GM23338 (cell line): ENCODE measurements around the gene FAM50A. TPM values are rescaled to one million over a fixed set of nuclear protein-coding genes. Genes with fewer than 3 reads are reported as not detected.

ENCODE experiments used
- ATAC-seq: fragments of 200-7000 bp; cut with Tn5 transposase; 3 replicates; pipeline ENCODE4 v1.9.1; 2020
- DNase-seq: peaks from one replicate; pipeline ENCODE4 v3.0.0-alpha.2; 2015; ENCODE audit warnings: low spot score
- H2AFZ ChIP-seq: fragments of 200-600 bp; sonication (generic); 2 replicates; pipeline ENCODE4 v1.8.0; 2016; ENCODE audit warnings: antibody characterized with exemption, mild to moderate bottlenecking, moderate library complexity
- H3F3A ChIP-seq: fragments of 200-600 bp; sonication (generic); replicated peaks from 2 replicates; pipeline ENCODE4 v1.8.0; 2017; ENCODE audit warnings: antibody characterized with exemption, mixed run types, low read depth
- H3K27ac ChIP-seq: fragments of 200-600 bp; sonication (generic); 2 replicates; pipeline ENCODE4 v1.6.1; 2016; ENCODE audit warnings: low read depth
- H3K27me3 ChIP-seq: fragments of 200-600 bp; sonication (generic); 2 replicates; pipeline ENCODE4 v1.8.0; 2016; ENCODE audit warnings: mild to moderate bottlenecking, mixed run types, moderate library complexity; ENCODE audit not compliant: insufficient read depth
- H3K36me3 ChIP-seq: fragments of 200-600 bp; sonication (generic); 2 replicates; pipeline ENCODE4 v1.8.0; 2016; ENCODE audit warnings: mild to moderate bottlenecking; ENCODE audit not compliant: insufficient read depth
- H3K4me1 ChIP-seq: fragments of 200-600 bp; sonication (generic); 2 replicates; pipeline ENCODE4 v1.8.0; 2016; ENCODE audit warnings: mild to moderate bottlenecking, moderate library complexity; ENCODE audit not compliant: insufficient read depth
- H3K4me2 ChIP-seq: fragments of 200-600 bp; sonication (generic); 2 replicates; pipeline ENCODE4 v1.7.1; 2017; ENCODE audit warnings: mixed run types
- H3K4me3 ChIP-seq: fragments of 200-600 bp; sonication (generic); 2 replicates; pipeline ENCODE4 v1.6.1; 2016; ENCODE audit warnings: mixed run types
- H3K79me2 ChIP-seq: fragments of 200-600 bp; sonication (generic); replicated peaks from 2 replicates; pipeline ENCODE4 v1.8.0; 2017; ENCODE audit warnings: mild to moderate bottlenecking; ENCODE audit not compliant: insufficient read depth
- H3K9me2 ChIP-seq: fragments of 200-600 bp; sonication (generic); 2 replicates; pipeline ENCODE4 v1.8.0; 2017; ENCODE audit not compliant: insufficient read depth
- H4K20me1 ChIP-seq: fragments of 200-600 bp; sonication (generic); replicated peaks from 2 replicates; pipeline ENCODE4 v1.8.0; 2017; ENCODE audit warnings: mild to moderate bottlenecking; ENCODE audit not compliant: insufficient read depth
- H3K27ac Mint-ChIP-seq: 2 replicates; pipeline ENCODE4 v1.8.0; 2020; ENCODE audit warnings: inconsistent platforms, mild to moderate bottlenecking, moderate library complexity, mixed read lengths
- H3K27me3 Mint-ChIP-seq: 3 replicates; pipeline ENCODE4 v1.8.0; 2022; ENCODE audit warnings: low read depth, mild to moderate bottlenecking, moderate library complexity, mixed read lengths, inconsistent platforms; ENCODE audit not compliant: insufficient read depth, poor library complexity
- H3K36me3 Mint-ChIP-seq: 3 replicates; pipeline ENCODE4 v1.8.0; 2021; ENCODE audit warnings: low read depth, mild to moderate bottlenecking, inconsistent platforms, moderate library complexity, mixed read lengths
- H3K4me1 Mint-ChIP-seq: 3 replicates; pipeline ENCODE4 v1.8.0; 2020; ENCODE audit warnings: mild to moderate bottlenecking, inconsistent platforms, mixed read lengths
- H3K4me3 Mint-ChIP-seq: 3 replicates; pipeline ENCODE4 v1.8.0; 2021; ENCODE audit warnings: moderate library complexity, mild to moderate bottlenecking, inconsistent platforms, mixed read lengths
- H3K9me3 Mint-ChIP-seq: 3 replicates; pipeline ENCODE4 v1.8.0; 2020; ENCODE audit warnings: moderate library complexity, mild to moderate bottlenecking, inconsistent platforms, mixed read lengths
- CREB1 ChIP-seq: fragments of 250-450 bp; sonication (Bioruptor Pico); IDR thresholded peaks from 2 replicates; pipeline ENCODE4 v1.5.0; 2020; ENCODE audit warnings: low read depth, mild to moderate bottlenecking, moderate library complexity
- EZH2 ChIP-seq: fragments of 200-600 bp; sonication (generic); IDR thresholded peaks from one replicate; pipeline ENCODE4 v1.8.0; 2017; ENCODE audit warnings: antibody characterized with exemption, mild to moderate bottlenecking, low read depth; ENCODE audit not compliant: unreplicated experiment
- EZH2phosphoT487 ChIP-seq: fragments of 200-600 bp; sonication (generic); IDR thresholded peaks from one replicate; pipeline ENCODE4 v1.8.1; 2018; ENCODE audit warnings: antibody characterized with exemption; ENCODE audit not compliant: unreplicated experiment
- JUNB ChIP-seq: IDR thresholded peaks from one replicate; pipeline ENCODE4 v1.6.1; 2016; ENCODE audit warnings: antibody characterized with exemption; ENCODE audit not compliant: unreplicated experiment
- NANOG ChIP-seq: IDR thresholded peaks from 2 replicates; pipeline ENCODE4 v1.6.1; 2016; ENCODE audit warnings: antibody characterized with exemption, borderline replicate concordance
- POLR2AphosphoS5 ChIP-seq: IDR thresholded peaks from 2 replicates; pipeline ENCODE4 v1.6.1; 2016; ENCODE audit warnings: antibody characterized with exemption, low read depth
- STAT1 ChIP-seq: IDR thresholded peaks from one replicate; pipeline ENCODE4 v1.6.1; 2016; ENCODE audit warnings: antibody characterized with exemption; ENCODE audit not compliant: unreplicated experiment
- ZNF114 ChIP-seq: fragments of 250-450 bp; sonication (Bioruptor Pico); IDR thresholded peaks from 2 replicates; pipeline ENCODE4 v1.5.0; 2020; ENCODE audit warnings: mild to moderate bottlenecking, moderate library complexity
- ZNF331 ChIP-seq: fragments of 250-450 bp; sonication (Bioruptor Pico); IDR thresholded peaks from 2 replicates; pipeline ENCODE4 v1.5.0; 2020; ENCODE audit warnings: low read depth, mild to moderate bottlenecking, moderate library complexity
- polyA plus RNA-seq: library from polyadenylated mRNA; unstranded; fragments of >200 nt; fragmentation: Nextera tagmentation; extraction: Ambion mirVana; gene quantifications from 2 replicates; pipeline ENCODE4 v1.2.1, GENCODE V29; 2016
- total RNA-seq: library from RNA; depleted of rRNA; stranded (reverse); fragments of >200 nt; shearing (Covaris generic); gene quantifications from 2 replicates; pipeline ENCODE4 v1.2.3, GENCODE V29; 2014
- TF ChIP-seq, protein P1 (sequence below): IDR thresholded peaks from 2 replicates; pipeline ENCODE4 v1.6.1; 2016; ENCODE audit warnings: antibody characterized with exemption
- TF ChIP-seq, protein P2 (sequence below): fragments of 250-450 bp; sonication (Bioruptor Pico); IDR thresholded peaks from 2 replicates; pipeline ENCODE4 v1.5.0; 2020; ENCODE audit warnings: mild to moderate bottlenecking, moderate library complexity
- TF ChIP-seq, protein P3 (sequence below): IDR thresholded peaks from one replicate; pipeline ENCODE4 v1.6.1; 2018; ENCODE audit warnings: antibody characterized with exemption; ENCODE audit not compliant: unreplicated experiment
- TF ChIP-seq, protein P4 (sequence below), 2 experiments: fragments of 200-600 bp in 1 of 2; sonication (generic) in 1 of 2; conservative IDR thresholded peaks; 2 replicates each; pipeline versions ENCODE4 v1.5.1 to v1.6.1; 2016 to 2017; ENCODE audit warnings: antibody characterized with exemption in 2 of 2, low read depth in 2 of 2, mild to moderate bottlenecking in 2 of 2, moderate library complexity in 1 of 2

FAM50A gene
- total and polyA plus RNA-seq, 2 experiments from 2014 or later, result 23.9 to 77.6 TPM

DNA sequence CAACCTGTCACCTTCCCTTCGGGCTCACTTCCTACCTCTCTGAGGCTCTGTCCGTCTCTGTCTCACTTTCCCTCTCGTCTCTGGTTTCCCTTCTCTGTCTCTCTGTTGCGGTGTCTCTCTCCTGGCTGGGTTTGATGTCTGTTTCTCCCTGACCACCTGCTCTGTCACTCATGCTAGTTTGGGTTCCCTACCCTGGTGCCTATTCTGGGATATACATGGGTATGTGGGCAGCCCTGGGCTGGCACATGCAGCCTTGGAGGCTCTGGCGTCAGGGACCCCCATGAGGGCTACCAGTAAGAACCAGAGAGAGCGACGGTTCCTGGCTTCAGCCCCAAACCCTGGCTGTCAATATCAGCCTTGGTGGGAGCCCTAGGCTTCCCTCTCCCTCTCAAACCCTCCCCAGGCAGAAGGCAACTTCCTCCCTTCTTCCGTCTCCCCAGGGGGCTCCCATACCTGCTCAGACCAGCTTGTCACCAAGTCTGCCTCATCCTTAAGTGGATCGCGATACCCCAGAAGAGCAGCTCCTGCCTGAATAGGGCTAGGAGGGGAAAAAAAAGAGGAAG is 35.2 kb upstream of the FAM50A start:
- Histone ChIP-seq H3K27me3 (no peaks in the 10 kb centered on the region), H3K4me2 (peak overlapping the region; percentile 61), H3K36me3 (no peaks in the 10 kb centered on the region), H3K4me1 (peaks cover 8% of the 10 kb centered on the region; the same call in 1 of the 2 replicates), H3K9me2 (no peaks in the 10 kb centered on the region), H3F3A (no peaks in the 10 kb centered on the region), H4K20me1 (no peaks in the 10 kb centered on the region), H2AFZ (no peak overlapping the region), H3K27ac (no peak overlapping the region), H3K4me3 (peak overlapping the region; percentile 44; the same call in 1 of the 2 replicates), H3K79me2 (no peaks in the 10 kb centered on the region)
- ATAC-seq (no peak), DNase-seq (no peak)
- peaks cover 12% of the 10 kb centered on the region for H3K4me1 Mint-ChIP-seq
- peak overlapping the region; percentile 62 for H3K4me3 Mint-ChIP-seq
- no peaks in the 10 kb centered on the region; the same call in 2 of the 3 replicates for H3K36me3 Mint-ChIP-seq
- H3K9me3 Mint-ChIP-seq, result no peaks in the 10 kb centered on the region
- H3K27me3 Mint-ChIP-seq, result peaks cover 10% of the 10 kb centered on the region
- TF ChIP-seq, protein P1, sequence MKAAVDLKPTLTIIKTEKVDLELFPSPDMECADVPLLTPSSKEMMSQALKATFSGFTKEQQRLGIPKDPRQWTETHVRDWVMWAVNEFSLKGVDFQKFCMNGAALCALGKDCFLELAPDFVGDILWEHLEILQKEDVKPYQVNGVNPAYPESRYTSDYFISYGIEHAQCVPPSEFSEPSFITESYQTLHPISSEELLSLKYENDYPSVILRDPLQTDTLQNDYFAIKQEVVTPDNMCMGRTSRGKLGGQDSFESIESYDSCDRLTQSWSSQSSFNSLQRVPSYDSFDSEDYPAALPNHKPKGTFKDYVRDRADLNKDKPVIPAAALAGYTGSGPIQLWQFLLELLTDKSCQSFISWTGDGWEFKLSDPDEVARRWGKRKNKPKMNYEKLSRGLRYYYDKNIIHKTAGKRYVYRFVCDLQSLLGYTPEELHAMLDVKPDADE, result no peak
- TF ChIP-seq, protein P2, sequence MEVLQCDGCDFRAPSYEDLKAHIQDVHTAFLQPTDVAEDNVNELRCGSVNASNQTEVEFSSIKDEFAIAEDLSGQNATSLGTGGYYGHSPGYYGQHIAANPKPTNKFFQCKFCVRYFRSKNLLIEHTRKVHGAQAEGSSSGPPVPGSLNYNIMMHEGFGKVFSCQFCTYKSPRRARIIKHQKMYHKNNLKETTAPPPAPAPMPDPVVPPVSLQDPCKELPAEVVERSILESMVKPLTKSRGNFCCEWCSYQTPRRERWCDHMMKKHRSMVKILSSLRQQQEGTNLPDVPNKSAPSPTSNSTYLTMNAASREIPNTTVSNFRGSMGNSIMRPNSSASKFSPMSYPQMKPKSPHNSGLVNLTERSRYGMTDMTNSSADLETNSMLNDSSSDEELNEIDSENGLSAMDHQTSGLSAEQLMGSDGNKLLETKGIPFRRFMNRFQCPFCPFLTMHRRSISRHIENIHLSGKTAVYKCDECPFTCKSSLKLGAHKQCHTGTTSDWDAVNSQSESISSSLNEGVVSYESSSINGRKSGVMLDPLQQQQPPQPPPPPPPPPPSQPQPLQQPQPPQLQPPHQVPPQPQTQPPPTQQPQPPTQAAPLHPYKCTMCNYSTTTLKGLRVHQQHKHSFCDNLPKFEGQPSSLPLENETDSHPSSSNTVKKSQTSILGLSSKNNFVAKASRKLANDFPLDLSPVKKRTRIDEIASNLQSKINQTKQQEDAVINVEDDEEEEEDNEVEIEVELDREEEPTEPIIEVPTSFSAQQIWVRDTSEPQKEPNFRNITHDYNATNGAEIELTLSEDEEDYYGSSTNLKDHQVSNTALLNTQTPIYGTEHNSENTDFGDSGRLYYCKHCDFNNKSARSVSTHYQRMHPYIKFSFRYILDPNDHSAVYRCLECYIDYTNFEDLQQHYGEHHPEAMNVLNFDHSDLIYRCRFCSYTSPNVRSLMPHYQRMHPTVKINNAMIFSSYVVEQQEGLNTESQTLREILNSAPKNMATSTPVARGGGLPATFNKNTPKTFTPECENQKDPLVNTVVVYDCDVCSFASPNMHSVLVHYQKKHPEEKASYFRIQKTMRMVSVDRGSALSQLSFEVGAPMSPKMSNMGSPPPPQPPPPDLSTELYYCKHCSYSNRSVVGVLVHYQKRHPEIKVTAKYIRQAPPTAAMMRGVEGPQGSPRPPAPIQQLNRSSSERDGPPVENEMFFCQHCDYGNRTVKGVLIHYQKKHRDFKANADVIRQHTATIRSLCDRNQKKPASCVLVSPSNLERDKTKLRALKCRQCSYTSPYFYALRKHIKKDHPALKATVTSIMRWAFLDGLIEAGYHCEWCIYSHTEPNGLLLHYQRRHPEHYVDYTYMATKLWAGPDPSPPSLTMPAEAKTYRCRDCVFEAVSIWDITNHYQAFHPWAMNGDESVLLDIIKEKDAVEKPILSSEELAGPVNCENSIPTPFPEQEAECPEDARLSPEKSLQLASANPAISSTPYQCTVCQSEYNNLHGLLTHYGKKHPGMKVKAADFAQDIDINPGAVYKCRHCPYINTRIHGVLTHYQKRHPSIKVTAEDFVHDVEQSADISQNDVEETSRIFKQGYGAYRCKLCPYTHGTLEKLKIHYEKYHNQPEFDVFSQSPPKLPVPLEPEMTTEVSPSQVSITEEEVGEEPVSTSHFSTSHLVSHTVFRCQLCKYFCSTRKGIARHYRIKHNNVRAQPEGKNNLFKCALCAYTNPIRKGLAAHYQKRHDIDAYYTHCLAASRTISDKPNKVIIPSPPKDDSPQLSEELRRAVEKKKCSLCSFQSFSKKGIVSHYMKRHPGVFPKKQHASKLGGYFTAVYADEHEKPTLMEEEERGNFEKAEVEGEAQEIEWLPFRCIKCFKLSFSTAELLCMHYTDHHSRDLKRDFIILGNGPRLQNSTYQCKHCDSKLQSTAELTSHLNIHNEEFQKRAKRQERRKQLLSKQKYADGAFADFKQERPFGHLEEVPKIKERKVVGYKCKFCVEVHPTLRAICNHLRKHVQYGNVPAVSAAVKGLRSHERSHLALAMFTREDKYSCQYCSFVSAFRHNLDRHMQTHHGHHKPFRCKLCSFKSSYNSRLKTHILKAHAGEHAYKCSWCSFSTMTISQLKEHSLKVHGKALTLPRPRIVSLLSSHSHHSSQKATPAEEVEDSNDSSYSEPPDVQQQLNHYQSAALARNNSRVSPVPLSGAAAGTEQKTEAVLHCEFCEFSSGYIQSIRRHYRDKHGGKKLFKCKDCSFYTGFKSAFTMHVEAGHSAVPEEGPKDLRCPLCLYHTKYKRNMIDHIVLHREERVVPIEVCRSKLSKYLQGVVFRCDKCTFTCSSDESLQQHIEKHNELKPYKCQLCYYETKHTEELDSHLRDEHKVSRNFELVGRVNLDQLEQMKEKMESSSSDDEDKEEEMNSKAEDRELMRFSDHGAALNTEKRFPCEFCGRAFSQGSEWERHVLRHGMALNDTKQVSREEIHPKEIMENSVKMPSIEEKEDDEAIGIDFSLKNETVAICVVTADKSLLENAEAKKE (CRISPR knock-in tag), result no peak
- TF ChIP-seq EZH2 (no peak), CREB1 (CRISPR knock-in tag) (no peak), JUNB (no peak), EZH2phosphoT487 (no peak), ZNF331 (no peak), STAT1 (no peak), ZNF114 (CRISPR knock-in tag) (no peak), NANOG (no peak), POLR2AphosphoS5 (no peak)
- TF ChIP-seq, protein P3, sequence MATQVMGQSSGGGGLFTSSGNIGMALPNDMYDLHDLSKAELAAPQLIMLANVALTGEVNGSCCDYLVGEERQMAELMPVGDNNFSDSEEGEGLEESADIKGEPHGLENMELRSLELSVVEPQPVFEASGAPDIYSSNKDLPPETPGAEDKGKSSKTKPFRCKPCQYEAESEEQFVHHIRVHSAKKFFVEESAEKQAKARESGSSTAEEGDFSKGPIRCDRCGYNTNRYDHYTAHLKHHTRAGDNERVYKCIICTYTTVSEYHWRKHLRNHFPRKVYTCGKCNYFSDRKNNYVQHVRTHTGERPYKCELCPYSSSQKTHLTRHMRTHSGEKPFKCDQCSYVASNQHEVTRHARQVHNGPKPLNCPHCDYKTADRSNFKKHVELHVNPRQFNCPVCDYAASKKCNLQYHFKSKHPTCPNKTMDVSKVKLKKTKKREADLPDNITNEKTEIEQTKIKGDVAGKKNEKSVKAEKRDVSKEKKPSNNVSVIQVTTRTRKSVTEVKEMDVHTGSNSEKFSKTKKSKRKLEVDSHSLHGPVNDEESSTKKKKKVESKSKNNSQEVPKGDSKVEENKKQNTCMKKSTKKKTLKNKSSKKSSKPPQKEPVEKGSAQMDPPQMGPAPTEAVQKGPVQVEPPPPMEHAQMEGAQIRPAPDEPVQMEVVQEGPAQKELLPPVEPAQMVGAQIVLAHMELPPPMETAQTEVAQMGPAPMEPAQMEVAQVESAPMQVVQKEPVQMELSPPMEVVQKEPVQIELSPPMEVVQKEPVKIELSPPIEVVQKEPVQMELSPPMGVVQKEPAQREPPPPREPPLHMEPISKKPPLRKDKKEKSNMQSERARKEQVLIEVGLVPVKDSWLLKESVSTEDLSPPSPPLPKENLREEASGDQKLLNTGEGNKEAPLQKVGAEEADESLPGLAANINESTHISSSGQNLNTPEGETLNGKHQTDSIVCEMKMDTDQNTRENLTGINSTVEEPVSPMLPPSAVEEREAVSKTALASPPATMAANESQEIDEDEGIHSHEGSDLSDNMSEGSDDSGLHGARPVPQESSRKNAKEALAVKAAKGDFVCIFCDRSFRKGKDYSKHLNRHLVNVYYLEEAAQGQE, result no peak
- TF ChIP-seq, protein P4, sequence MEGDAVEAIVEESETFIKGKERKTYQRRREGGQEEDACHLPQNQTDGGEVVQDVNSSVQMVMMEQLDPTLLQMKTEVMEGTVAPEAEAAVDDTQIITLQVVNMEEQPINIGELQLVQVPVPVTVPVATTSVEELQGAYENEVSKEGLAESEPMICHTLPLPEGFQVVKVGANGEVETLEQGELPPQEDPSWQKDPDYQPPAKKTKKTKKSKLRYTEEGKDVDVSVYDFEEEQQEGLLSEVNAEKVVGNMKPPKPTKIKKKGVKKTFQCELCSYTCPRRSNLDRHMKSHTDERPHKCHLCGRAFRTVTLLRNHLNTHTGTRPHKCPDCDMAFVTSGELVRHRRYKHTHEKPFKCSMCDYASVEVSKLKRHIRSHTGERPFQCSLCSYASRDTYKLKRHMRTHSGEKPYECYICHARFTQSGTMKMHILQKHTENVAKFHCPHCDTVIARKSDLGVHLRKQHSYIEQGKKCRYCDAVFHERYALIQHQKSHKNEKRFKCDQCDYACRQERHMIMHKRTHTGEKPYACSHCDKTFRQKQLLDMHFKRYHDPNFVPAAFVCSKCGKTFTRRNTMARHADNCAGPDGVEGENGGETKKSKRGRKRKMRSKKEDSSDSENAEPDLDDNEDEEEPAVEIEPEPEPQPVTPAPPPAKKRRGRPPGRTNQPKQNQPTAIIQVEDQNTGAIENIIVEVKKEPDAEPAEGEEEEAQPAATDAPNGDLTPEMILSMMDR (conservative IDR thresholded peaks at IDR 0.05; ENCODE audit: low read depth in 2 of 2), result no peak
- H3K27ac Mint-ChIP-seq, result no peak overlapping the region
